ENCODE results near the gene CRYBA1. TPM values are rescaled to one million over a fixed set of nuclear protein-coding genes. Genes with fewer than 3 reads are reported as not detected.
A peak's percentile ranks its signal among the peaks of the same experiment; 100 is the strongest.
"Not testable (repeated sequence)": the region's sequence is repeated elsewhere in the genome, so short reads cannot be mapped to it uniquely, and the experiment has no call there.

The CRYBA1 gene
- total and polyA plus RNA-seq, 11 donors, result not detected

DNA sequence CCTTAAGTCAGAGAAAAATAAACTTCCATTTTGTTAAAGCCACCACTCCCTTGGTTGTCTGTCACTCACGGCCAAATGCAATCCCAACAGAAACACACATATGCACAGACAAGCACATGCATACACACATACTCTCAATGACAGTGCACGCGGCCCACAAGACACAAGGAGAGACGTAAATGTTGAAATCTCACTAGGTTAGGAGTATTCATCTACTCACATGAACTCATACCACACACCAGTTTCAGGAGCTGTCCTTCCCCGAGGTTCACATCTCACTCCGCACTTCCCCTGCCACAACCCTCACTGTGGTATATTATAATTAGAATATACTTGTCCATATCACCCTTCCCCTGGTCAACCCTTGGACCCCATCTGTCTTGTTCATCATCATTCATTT, 30.5 kb upstream of the CRYBA1 start:
- no peak overlapping the region for H3K27ac ChIP-seq
- ATAC-seq (no peak), DNase-seq (no peak)
- WGBS, 4 donors, result 84 to 86% (median 85%) methylated on average over 6 of the region's 6 CpGs
- intact Hi-C loops (cut with DNase I), result loop anchor here in 5 of 10 donors (5.0 kb wide), 4 partner anchors 34 to 94 kb away; partner anchors contain the start of gene MYO18A (in 4 of the 5)
- TF ChIP-seq, protein P1, sequence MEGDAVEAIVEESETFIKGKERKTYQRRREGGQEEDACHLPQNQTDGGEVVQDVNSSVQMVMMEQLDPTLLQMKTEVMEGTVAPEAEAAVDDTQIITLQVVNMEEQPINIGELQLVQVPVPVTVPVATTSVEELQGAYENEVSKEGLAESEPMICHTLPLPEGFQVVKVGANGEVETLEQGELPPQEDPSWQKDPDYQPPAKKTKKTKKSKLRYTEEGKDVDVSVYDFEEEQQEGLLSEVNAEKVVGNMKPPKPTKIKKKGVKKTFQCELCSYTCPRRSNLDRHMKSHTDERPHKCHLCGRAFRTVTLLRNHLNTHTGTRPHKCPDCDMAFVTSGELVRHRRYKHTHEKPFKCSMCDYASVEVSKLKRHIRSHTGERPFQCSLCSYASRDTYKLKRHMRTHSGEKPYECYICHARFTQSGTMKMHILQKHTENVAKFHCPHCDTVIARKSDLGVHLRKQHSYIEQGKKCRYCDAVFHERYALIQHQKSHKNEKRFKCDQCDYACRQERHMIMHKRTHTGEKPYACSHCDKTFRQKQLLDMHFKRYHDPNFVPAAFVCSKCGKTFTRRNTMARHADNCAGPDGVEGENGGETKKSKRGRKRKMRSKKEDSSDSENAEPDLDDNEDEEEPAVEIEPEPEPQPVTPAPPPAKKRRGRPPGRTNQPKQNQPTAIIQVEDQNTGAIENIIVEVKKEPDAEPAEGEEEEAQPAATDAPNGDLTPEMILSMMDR (IDR thresholded peaks at IDR 0.05), result no peak
- TF ChIP-seq POLR2A (IDR thresholded peaks at IDR 0.05), result no peak
- H3K36me3 ChIP-seq, result no peaks in the 10 kb centered on the region
- H3K4me3 ChIP-seq, result no peak overlapping the region
- no peaks in the 10 kb centered on the region for H3K9me3 ChIP-seq
- H3K27me3 ChIP-seq, result no peaks in the 10 kb centered on the region
- peaks cover 0 to 10% (median 5%) of the 10 kb centered on the region in 12 donors for H3K4me1 ChIP-seq

DNA sequence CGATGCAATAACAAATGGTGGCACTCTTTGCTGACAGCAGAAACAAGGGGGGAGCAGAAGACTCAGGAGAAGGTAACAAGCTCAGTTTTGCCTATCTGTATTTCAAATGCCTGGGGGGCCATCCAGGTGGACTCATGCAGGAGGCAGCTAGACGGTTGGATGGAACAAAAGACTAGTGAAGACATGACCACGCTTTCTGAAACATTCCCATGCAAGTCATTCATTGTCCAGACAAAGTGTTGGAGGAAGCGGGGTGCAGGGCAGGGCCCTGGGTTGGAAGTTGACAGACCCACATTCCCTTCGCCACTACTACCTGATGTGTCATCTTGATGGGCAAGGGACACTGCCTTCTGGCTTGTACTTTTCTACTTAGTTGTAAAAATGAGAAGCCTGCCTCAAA, 29.8 kb upstream of the CRYBA1 start:
- H3K9me3 ChIP-seq, result no peaks in the 10 kb centered on the region
- intact Hi-C loops (cut with DNase I), result loop anchor here in 5 of 10 donors (5.0 kb wide), 4 partner anchors 35 to 95 kb away; partner anchors contain the start of gene MYO18A (in 4 of the 5)
- no peaks in the 10 kb centered on the region for H3K36me3 ChIP-seq
- DNase-seq (no peak), ATAC-seq (no peak)
- WGBS, 4 donors, result 89 to 91% (median 89%) methylated on average over 5 of the region's 5 CpGs
- H3K27ac ChIP-seq, result no peak overlapping the region
- peaks cover 0 to 10% (median 5%) of the 10 kb centered on the region in 12 donors for H3K4me1 ChIP-seq
- H3K27me3 ChIP-seq, result no peaks in the 10 kb centered on the region
- TF ChIP-seq, protein P1 (IDR thresholded peaks at IDR 0.05), result no peak
- no peak for TF ChIP-seq POLR2A (IDR thresholded peaks at IDR 0.05)
- no peak overlapping the region for H3K4me3 ChIP-seq

DNA sequence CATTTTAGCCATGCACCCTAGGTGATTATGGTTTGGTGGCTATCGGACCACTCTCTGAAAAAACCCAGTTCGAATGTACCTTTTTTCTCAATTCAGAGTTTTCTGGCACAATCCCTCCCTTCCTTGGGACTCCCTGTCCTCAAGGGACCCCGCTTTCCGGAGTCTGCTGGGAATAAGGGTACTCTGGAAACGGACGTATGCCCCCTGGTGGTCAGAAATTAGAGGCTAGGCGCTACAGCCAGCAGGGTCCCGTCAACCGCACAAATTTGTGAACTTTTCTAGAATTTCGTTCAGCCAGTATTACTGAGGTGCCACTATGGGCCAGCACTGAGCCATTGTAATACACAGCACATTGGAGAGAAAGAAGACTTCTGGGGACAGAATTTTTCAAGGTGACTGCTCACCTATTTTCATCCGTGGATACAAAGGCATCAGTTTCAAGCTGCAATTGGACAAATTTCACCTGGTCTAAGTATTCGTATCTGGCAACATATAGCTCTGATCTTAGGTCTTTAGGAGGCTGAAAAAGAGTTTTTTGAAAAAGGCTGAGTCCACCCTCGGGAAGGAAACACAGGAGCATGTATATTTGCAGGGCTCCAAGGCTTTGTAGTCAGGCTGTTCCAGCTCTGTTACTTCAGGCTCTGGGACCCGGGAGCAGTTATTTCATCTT, 27.1 kb upstream of the CRYBA1 start:
- Histone ChIP-seq H3K36me3 (no peaks in the 10 kb centered on the region), H3K27ac (no peak overlapping the region), H3K4me3 (no peak overlapping the region), H3K27me3 (no peaks in the 10 kb centered on the region), H3K9me3 (no peaks in the 10 kb centered on the region), H3K4me1 (peaks cover 0 to 10% (median 5%) of the 10 kb centered on the region in 12 donors)
- ATAC-seq (peak; percentile 67 to 90 (median 88)), DNase-seq (peak; percentile 69 to 79 (median 75))
- intact Hi-C loops (cut with DNase I), result loop anchor here (1.0 to 10.0 kb wide), 10 partner anchors 37 to 255 kb away; partner anchors contain the start of gene MYO18A (in 4 of the 10)
- 13 to 16% (median 14%) methylated on average over 14 of the region's 14 CpGs for WGBS, 4 donors
- TF ChIP-seq, protein P1 (IDR thresholded peaks at IDR 0.05), result peak; percentile 88 to 97 (median 94)
- TF ChIP-seq POLR2A (IDR thresholded peaks at IDR 0.05), result no peak

DNA sequence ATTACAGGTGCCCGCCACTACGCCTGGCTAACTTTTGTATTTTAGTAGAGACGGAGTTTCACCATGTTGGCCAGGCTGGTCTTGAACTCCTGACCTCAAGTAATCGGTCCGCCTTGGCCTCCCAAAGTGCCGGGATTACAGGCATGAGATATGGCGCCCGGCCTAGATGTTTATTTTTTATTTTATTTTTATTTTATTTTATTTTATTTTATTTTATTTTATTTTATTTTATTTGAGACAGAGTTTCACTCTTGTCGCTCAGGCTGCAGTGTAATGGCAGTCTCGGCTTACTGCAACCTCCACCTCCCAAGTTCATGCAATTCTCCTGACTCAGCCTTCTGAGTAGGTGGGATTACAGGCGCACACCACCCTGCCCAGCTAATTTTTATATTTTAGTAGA, 25.3 kb upstream of the CRYBA1 start:
- not testable (repeated sequence) for DNase-seq, ATAC-seq, H3K27me3 ChIP-seq, H3K36me3 ChIP-seq, H3K27ac ChIP-seq, H3K4me3 ChIP-seq, H3K9me3 ChIP-seq
- peaks cover 0 to 10% (median 5%) of the 10 kb centered on the region in 12 donors for H3K4me1 ChIP-seq
- intact Hi-C loops (cut with DNase I), result loop anchor here in 1 of 10 donors (10.0 kb wide), 1 partner anchor 257 kb away; no protein-coding TSS in a partner anchor
- 96 to 97% (median 96%) methylated on average over 11 of the region's 11 CpGs for WGBS, 4 donors
